H9 (cell line): ENCODE results near the gene RAF1. TPM values are rescaled to one million over a fixed set of nuclear protein-coding genes. Genes with fewer than 3 reads are reported as not detected.

Experiments
- DNase-seq: peaks from one replicate; pipeline ENCODE4 v3.0.0-alpha.2; 2017
- H2AFZ ChIP-seq: one replicate; pipeline ENCODE4 v1.6.1; 2013; ENCODE audit warnings: mild to moderate bottlenecking, low read length, control low read depth, moderate library complexity
- H2AK5ac ChIP-seq: 2 replicates; pipeline ENCODE4 v1.6.1; 2013; ENCODE audit warnings: low read length, control low read depth, mixed read lengths; ENCODE audit not compliant: insufficient read length
- H2BK120ac ChIP-seq: one replicate; pipeline ENCODE4 v1.6.1; 2013; ENCODE audit warnings: low read depth, mild to moderate bottlenecking, low read length, control low read depth, inconsistent platforms; ENCODE audit not compliant: poor library complexity, severe bottlenecking
- H2BK12ac ChIP-seq: 2 replicates; pipeline ENCODE4 v1.6.1; 2013; ENCODE audit warnings: low read length, control low read depth, mixed read lengths, low read depth; ENCODE audit not compliant: insufficient read length
- H2BK15ac ChIP-seq: 2 replicates; pipeline ENCODE4 v1.6.1; 2013; ENCODE audit warnings: low read depth, low read length, control low read depth
- H2BK20ac ChIP-seq: one replicate; pipeline ENCODE4 v1.6.1; 2013; ENCODE audit warnings: low read depth, mild to moderate bottlenecking, low read length, control low read depth, inconsistent platforms; ENCODE audit not compliant: poor library complexity, severe bottlenecking
- H2BK5ac ChIP-seq: 2 replicates; pipeline ENCODE4 v1.6.1; 2013; ENCODE audit warnings: low read length, control low read depth, mixed read lengths; ENCODE audit not compliant: insufficient read length
- H3K14ac ChIP-seq: 2 replicates; pipeline ENCODE4 v1.6.1; 2013; ENCODE audit warnings: low read length, control low read depth; ENCODE audit not compliant: insufficient read depth
- H3K18ac ChIP-seq: 2 replicates; pipeline ENCODE4 v1.6.1; 2013; ENCODE audit warnings: low read depth, mild to moderate bottlenecking, mixed read lengths, low read length, control low read depth; ENCODE audit not compliant: insufficient read length
- H3K23ac ChIP-seq: 2 replicates; pipeline ENCODE4 v1.6.1; 2013; ENCODE audit warnings: low read length, control low read depth, mixed read lengths, low read depth; ENCODE audit not compliant: insufficient read length
- H3K23me2 ChIP-seq: 2 replicates; pipeline ENCODE4 v1.6.1; 2013; ENCODE audit warnings: low read depth, mild to moderate bottlenecking, mixed read lengths, low read length, control low read depth; ENCODE audit not compliant: insufficient read length, poor library complexity, severe bottlenecking
- H3K27ac ChIP-seq: 2 replicates; pipeline ENCODE4 v1.5.1; 2013; ENCODE audit warnings: low read length, control low read depth, mixed read lengths, low read depth; ENCODE audit not compliant: insufficient read length
- H3K27me3 ChIP-seq: 2 replicates; pipeline ENCODE4 v1.6.1; 2013; ENCODE audit warnings: low read length, control low read depth, inconsistent platforms; ENCODE audit not compliant: insufficient read depth
- H3K4ac ChIP-seq: 2 replicates; pipeline ENCODE4 v1.6.1; 2013; ENCODE audit warnings: low read depth, mild to moderate bottlenecking, control low read depth, inconsistent platforms, low read length, moderate library complexity
- H3K4me1 ChIP-seq: 2 replicates; pipeline ENCODE4 v1.6.1; 2013; ENCODE audit warnings: low read length, control low read depth, inconsistent platforms; ENCODE audit not compliant: insufficient read depth
- H3K4me2 ChIP-seq: 2 replicates; pipeline ENCODE4 v1.6.1; 2013; ENCODE audit warnings: low read length, control low read depth, mixed read lengths; ENCODE audit not compliant: insufficient read length, insufficient read depth
- H3K56ac ChIP-seq: 2 replicates; pipeline ENCODE4 v1.6.1; 2013; ENCODE audit warnings: low read depth, mild to moderate bottlenecking, mixed read lengths, low read length, control low read depth; ENCODE audit not compliant: insufficient read length
- H3K79me1 ChIP-seq: 2 replicates; pipeline ENCODE4 v1.6.1; 2013; ENCODE audit warnings: low read depth, mild to moderate bottlenecking, moderate library complexity, low read length, control low read depth, inconsistent platforms; ENCODE audit not compliant: insufficient read depth, poor library complexity, severe bottlenecking
- H3K79me2 ChIP-seq: 2 replicates; pipeline ENCODE4 v1.6.1; 2013; ENCODE audit warnings: low read length, control low read depth, inconsistent platforms; ENCODE audit not compliant: insufficient read depth
- H3K9ac ChIP-seq: 2 replicates; pipeline ENCODE4 v1.6.1; 2013; ENCODE audit warnings: low read length, control low read depth, mixed read lengths; ENCODE audit not compliant: insufficient read length; ENCODE audit errors: extremely low read depth
- H3K9me3 ChIP-seq: one replicate; pipeline ENCODE4 v1.6.1; 2013; ENCODE audit warnings: low read depth, low read length, inconsistent platforms; ENCODE audit not compliant: control insufficient read depth
- H3T11ph ChIP-seq: one replicate; pipeline ENCODE4 v1.6.1; 2013; ENCODE audit warnings: mild to moderate bottlenecking, low read length, control low read depth, inconsistent platforms
- H4K20me1 ChIP-seq: one replicate; pipeline ENCODE4 v1.6.1; 2013; ENCODE audit not compliant: control insufficient read depth, insufficient read length, insufficient read depth
- H4K5ac ChIP-seq: 2 replicates; pipeline ENCODE4 v1.6.1; 2013; ENCODE audit warnings: low read depth, mild to moderate bottlenecking, mixed read lengths, low read length, control low read depth; ENCODE audit not compliant: insufficient read length
- H4K8ac ChIP-seq: replicated peaks from 2 replicates; pipeline ENCODE4 v1.6.1; 2013; ENCODE audit warnings: low read length, control low read depth, mixed read lengths, low read depth; ENCODE audit not compliant: insufficient read length
- H4K91ac ChIP-seq: 2 replicates; pipeline ENCODE4 v1.6.1; 2013; ENCODE audit warnings: low read depth, mild to moderate bottlenecking, moderate library complexity, mixed read lengths, low read length, control low read depth; ENCODE audit not compliant: insufficient read length
- H3K27ac Mint-ChIP-seq, 3 experiments: 2 replicates in 2 of 3; 3 replicates in 1 of 3; pipeline ENCODE4 v1.8.0; 2020 to 2021; ENCODE audit warnings: mixed read lengths in 3 of 3, mild to moderate bottlenecking in 1 of 3, moderate library complexity in 1 of 3
- H3K27me3 Mint-ChIP-seq: 2 replicates; pipeline ENCODE4 v1.8.0; 2021; ENCODE audit warnings: low read depth, mild to moderate bottlenecking, moderate library complexity, mixed read lengths
- H3K36me3 Mint-ChIP-seq, 3 experiments: 2 replicates in 2 of 3; 3 replicates in 1 of 3; pipeline ENCODE4 v1.8.0; 2020 to 2021; ENCODE audit warnings: low read depth in 3 of 3, mixed read lengths in 3 of 3; ENCODE audit not compliant: insufficient read depth in 1 of 3
- H3K4me1 Mint-ChIP-seq, 2 experiments: 2 replicates each; pipeline ENCODE4 v1.8.0; 2020; ENCODE audit warnings: mixed read lengths in 2 of 2
- H3K4me3 Mint-ChIP-seq, 2 experiments: 2 replicates in 1 of 2; 3 replicates in 1 of 2; pipeline ENCODE4 v1.8.0; 2020 to 2021; ENCODE audit warnings: mild to moderate bottlenecking in 2 of 2, mixed read lengths in 2 of 2, moderate library complexity in 1 of 2
- H3K9me3 Mint-ChIP-seq, 2 experiments: 2 replicates in 1 of 2; 3 replicates in 1 of 2; pipeline ENCODE4 v1.8.0; 2020; ENCODE audit warnings: mild to moderate bottlenecking in 2 of 2, mixed read lengths in 2 of 2, moderate library complexity in 1 of 2
- WGBS: extraction: QIAGEN DNeasy Blood & Tissue Kit; methylation state at CpG from one replicate; pipeline ENCODE4 v1.1.7; 2013; ENCODE audit warnings: missing lambda C conversion rate, low lambda C conversion rate, mixed read lengths; ENCODE audit not compliant: insufficient read length; ENCODE audit errors: extremely low coverage; 5-methylcytosine and 5-hydroxymethylcytosine counted together
- total RNA-seq: library from RNA; stranded (reverse); gene quantifications from 2 replicates; pipeline ENCODE4 v1.2.1, GENCODE V29; 2021
- TF ChIP-seq, protein P1 (sequence below): fragments of 200-600 bp; sonication (generic); conservative IDR thresholded peaks from 3 replicates; pipeline ENCODE4 v1.8.0; 2021; ENCODE audit warnings: antibody characterized with exemption, mild to moderate bottlenecking

The RAF1 gene
- total RNA-seq, 1 experiment from 2014 or later, result 112 TPM

DNA sequence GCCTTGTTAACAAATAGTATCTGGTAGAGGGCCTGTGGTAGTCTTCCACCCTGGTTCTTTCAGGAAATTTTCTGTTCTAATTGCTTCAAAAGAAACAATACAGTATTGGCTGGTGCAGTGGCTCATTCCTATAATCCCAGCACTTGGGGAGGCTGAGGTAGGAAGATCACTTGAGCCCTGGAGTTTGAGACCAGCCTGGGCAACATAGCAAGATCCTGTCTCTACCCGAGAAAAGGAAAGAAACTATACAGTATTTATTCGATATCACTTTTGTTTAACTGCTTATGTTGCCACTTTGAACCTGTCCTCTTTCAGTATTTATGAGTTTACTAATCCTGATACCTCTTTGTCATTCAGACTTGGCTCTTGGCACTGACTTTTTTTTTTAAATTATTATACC is 102.5 kb downstream of the RAF1 start:
- no peak overlapping the region for H3K23ac ChIP-seq
- H3K36me3 Mint-ChIP-seq, result no peaks in the 10 kb centered on the region
- no peaks in the 10 kb centered on the region for H3K4me1 ChIP-seq
- no peak overlapping the region for H2BK20ac ChIP-seq
- no peak overlapping the region for H4K91ac ChIP-seq
- H3K56ac ChIP-seq, result no peak overlapping the region
- H3K27me3 Mint-ChIP-seq, result no peaks in the 10 kb centered on the region
- no peaks in the 10 kb centered on the region for H4K20me1 ChIP-seq
- H4K5ac ChIP-seq, result no peak overlapping the region
- WGBS, result no CpG with 5 or more reads among the region's 2 CpGs
- peaks cover 51% of the 10 kb centered on the region; the same call in 1 of the 2 replicates for H3K79me2 ChIP-seq
- peaks cover 19% of the 10 kb centered on the region for H3K79me1 ChIP-seq
- peaks cover 56 to 57% of the 10 kb centered on the region in 2 experiments for H3K4me1 Mint-ChIP-seq
- TF ChIP-seq, protein P1, sequence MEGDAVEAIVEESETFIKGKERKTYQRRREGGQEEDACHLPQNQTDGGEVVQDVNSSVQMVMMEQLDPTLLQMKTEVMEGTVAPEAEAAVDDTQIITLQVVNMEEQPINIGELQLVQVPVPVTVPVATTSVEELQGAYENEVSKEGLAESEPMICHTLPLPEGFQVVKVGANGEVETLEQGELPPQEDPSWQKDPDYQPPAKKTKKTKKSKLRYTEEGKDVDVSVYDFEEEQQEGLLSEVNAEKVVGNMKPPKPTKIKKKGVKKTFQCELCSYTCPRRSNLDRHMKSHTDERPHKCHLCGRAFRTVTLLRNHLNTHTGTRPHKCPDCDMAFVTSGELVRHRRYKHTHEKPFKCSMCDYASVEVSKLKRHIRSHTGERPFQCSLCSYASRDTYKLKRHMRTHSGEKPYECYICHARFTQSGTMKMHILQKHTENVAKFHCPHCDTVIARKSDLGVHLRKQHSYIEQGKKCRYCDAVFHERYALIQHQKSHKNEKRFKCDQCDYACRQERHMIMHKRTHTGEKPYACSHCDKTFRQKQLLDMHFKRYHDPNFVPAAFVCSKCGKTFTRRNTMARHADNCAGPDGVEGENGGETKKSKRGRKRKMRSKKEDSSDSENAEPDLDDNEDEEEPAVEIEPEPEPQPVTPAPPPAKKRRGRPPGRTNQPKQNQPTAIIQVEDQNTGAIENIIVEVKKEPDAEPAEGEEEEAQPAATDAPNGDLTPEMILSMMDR, result no peak
- H2BK5ac ChIP-seq, result no peak overlapping the region
- H3K27ac ChIP-seq, result no peak overlapping the region
- H3K4ac ChIP-seq, result no peak overlapping the region
- H2AFZ ChIP-seq, result no peak overlapping the region
- no peak overlapping the region for H2BK120ac ChIP-seq
- H2AK5ac ChIP-seq, result no peak overlapping the region
- no peak overlapping the region for H2BK15ac ChIP-seq
- no peaks in the 10 kb centered on the region for H3K9me3 ChIP-seq
- peaks cover 2% of the 10 kb centered on the region for H3K23me2 ChIP-seq
- H3K18ac ChIP-seq, result no peak overlapping the region
- no peak overlapping the region for H4K8ac ChIP-seq
- no peak overlapping the region for H2BK12ac ChIP-seq
- H3K27ac Mint-ChIP-seq, result no peak overlapping the region
- no peak overlapping the region for H3T11ph ChIP-seq
- no peak overlapping the region for H3K4me2 ChIP-seq
- DNase-seq, result no peak
- no peaks in the 10 kb centered on the region for H3K27me3 ChIP-seq
- H3K4me3 Mint-ChIP-seq, result no peak overlapping the region
- no peak overlapping the region for H3K9ac ChIP-seq
- H3K9me3 Mint-ChIP-seq, result no peaks in the 10 kb centered on the region
- no peak overlapping the region for H3K14ac ChIP-seq
